SK-N-SH treated with all-trans-retinoic acid at 6 μM for 48 hours (cell line): ENCODE data around the gene ECHS1.

Source experiments
- ATAC-seq: fragments of 200-7000 bp; cut with Tn5 transposase; 3 replicates; pipeline ENCODE4 v1.9.1; 2020; ENCODE audit warnings: mild to moderate bottlenecking, moderate library complexity
- ARNTL ChIP-seq: fragments of 450-650 bp; formaldehyde crosslinking; IDR thresholded peaks from 2 replicates; pipeline ENCODE4 v1.5.0; 2020; ENCODE audit warnings: low read depth, mild to moderate bottlenecking, moderate library complexity, borderline replicate concordance
- BACH2 ChIP-seq: fragments of 250-450 bp; sonication (Bioruptor Pico); IDR thresholded peaks from 2 replicates; pipeline ENCODE4 v1.9.0; 2021; ENCODE audit warnings: mild to moderate bottlenecking, borderline replicate concordance
- CREB5 ChIP-seq: fragments of 250-450 bp; sonication (Bioruptor Pico); IDR thresholded peaks from 2 replicates; pipeline ENCODE4 v1.5.1; 2020; ENCODE audit warnings: low read depth, mild to moderate bottlenecking, moderate library complexity
- CSDC2 ChIP-seq: fragments of 250-450 bp; sonication (Bioruptor Pico); IDR thresholded peaks from 2 replicates; pipeline ENCODE4 v1.5.0; 2020; ENCODE audit warnings: mild to moderate bottlenecking, moderate library complexity
- CSRNP3 ChIP-seq: fragments of 250-450 bp; sonication (Bioruptor Pico); IDR thresholded peaks from 2 replicates; pipeline ENCODE4 v1.5.1; 2021; ENCODE audit warnings: mild to moderate bottlenecking, moderate library complexity
- ESRRG ChIP-seq: fragments of 250-450 bp; sonication (Bioruptor Pico); IDR thresholded peaks from 2 replicates; pipeline ENCODE4 v1.6.1; 2021; ENCODE audit warnings: mild to moderate bottlenecking
- GLIS3 ChIP-seq: fragments of 250-450 bp; sonication (Bioruptor Pico); IDR thresholded peaks from 2 replicates; pipeline ENCODE4 v1.5.0; 2020; ENCODE audit warnings: mild to moderate bottlenecking, moderate library complexity
- ISL1 ChIP-seq: fragments of 250-450 bp; sonication (Bioruptor Pico); IDR thresholded peaks from 2 replicates; pipeline ENCODE4 v2.1.2; 2022; ENCODE audit warnings: mild to moderate bottlenecking, moderate library complexity
- OSR1 ChIP-seq: fragments of 250-450 bp; sonication (Bioruptor Pico); IDR thresholded peaks from 2 replicates; pipeline ENCODE4 v1.8.0; 2022; ENCODE audit warnings: moderate library complexity, mild to moderate bottlenecking, inconsistent platforms
- PATZ1 ChIP-seq: fragments of 250-450 bp; sonication (Bioruptor Pico); IDR thresholded peaks from 2 replicates; pipeline ENCODE4 v1.8.0; 2020; ENCODE audit warnings: mild to moderate bottlenecking, moderate library complexity, borderline replicate concordance
- POU6F1 ChIP-seq: fragments of 250-450 bp; sonication (Bioruptor Pico); IDR thresholded peaks from 2 replicates; pipeline ENCODE4 v1.8.0; 2021; ENCODE audit warnings: low read depth, mild to moderate bottlenecking, moderate library complexity, borderline replicate concordance
- RARB ChIP-seq: fragments of 250-450 bp; sonication (Bioruptor Pico); IDR thresholded peaks from 2 replicates; pipeline ENCODE4 v1.8.0; 2021; ENCODE audit warnings: mild to moderate bottlenecking, moderate library complexity
- SNAI2 ChIP-seq: fragments of 250-450 bp; sonication (Bioruptor Pico); IDR thresholded peaks from 2 replicates; pipeline ENCODE4 v1.5.0; 2020; ENCODE audit warnings: mild to moderate bottlenecking, moderate library complexity
- TCF4 ChIP-seq: fragments of 250-450 bp; sonication (Bioruptor Pico); IDR thresholded peaks from 2 replicates; pipeline ENCODE4 v1.8.0; 2021; ENCODE audit warnings: mild to moderate bottlenecking, moderate library complexity, borderline replicate concordance
- TOX ChIP-seq: fragments of 250-450 bp; sonication (Bioruptor Pico); IDR thresholded peaks from 2 replicates; pipeline ENCODE4 v1.8.0; 2021; ENCODE audit warnings: mild to moderate bottlenecking, moderate library complexity, borderline replicate concordance
- TSHZ2 ChIP-seq: fragments of 250-450 bp; sonication (Bioruptor Pico); IDR thresholded peaks from 2 replicates; pipeline ENCODE4 v1.5.0; 2020; ENCODE audit warnings: mild to moderate bottlenecking, moderate library complexity
- ZFP3 ChIP-seq: fragments of 250-450 bp; sonication (Bioruptor Pico); IDR thresholded peaks from 2 replicates; pipeline ENCODE4 v1.5.0; 2020; ENCODE audit warnings: mild to moderate bottlenecking, moderate library complexity
- ZFP30 ChIP-seq: fragments of 450-650 bp; formaldehyde crosslinking; IDR thresholded peaks from 2 replicates; pipeline ENCODE4 v1.5.0; 2022; ENCODE audit warnings: mild to moderate bottlenecking, moderate library complexity
- ZNF70 ChIP-seq: fragments of 450-650 bp; formaldehyde crosslinking; IDR thresholded peaks from 2 replicates; pipeline ENCODE4 v1.5.0; 2020; ENCODE audit warnings: mild to moderate bottlenecking, moderate library complexity
- ZNF8 ChIP-seq: fragments of 450-650 bp; formaldehyde crosslinking; IDR thresholded peaks from 2 replicates; pipeline ENCODE4 v1.5.0; 2020; ENCODE audit warnings: mild to moderate bottlenecking, moderate library complexity

The ECHS1 gene

GRCh38 chr10:133349160-133349568 lies 24.0 kb downstream of the ECHS1 start (continued):
- TF ChIP-seq PATZ1 (no peak), CSRNP3 (CRISPR knock-in tag) (no peak), BACH2 (CRISPR knock-in tag) (no peak)

- no peak for ATAC-seq
- no peak for TF ChIP-seq GLIS3 (CRISPR knock-in tag)
- no peak for TF ChIP-seq TCF4
- TF ChIP-seq PATZ1: no peak
- no peak for TF ChIP-seq ISL1 (CRISPR knock-in tag)
- TF ChIP-seq CREB5 (CRISPR knock-in tag): no peak
- no peak for TF ChIP-seq ARNTL (CRISPR knock-in tag)
- TF ChIP-seq SNAI2: no peak
- TF ChIP-seq ZNF70: no peak
- no peak for TF ChIP-seq TOX (CRISPR knock-in tag)
- no peak for TF ChIP-seq ESRRG (CRISPR knock-in tag)
- no peak for TF ChIP-seq POU6F1 (CRISPR knock-in tag)
- no peak for TF ChIP-seq RARB (CRISPR knock-in tag)
- TF ChIP-seq ZNF8 (CRISPR knock-in tag): no peak
- TF ChIP-seq ZFP3 (CRISPR knock-in tag): no peak
Observed at GRCh38 chr10:133347710-133348517, 25.2 kb downstream of the ECHS1 start.

- ATAC-seq: no peak
- no peak for TF ChIP-seq GLIS3 (CRISPR knock-in tag)
- no peak for TF ChIP-seq POU6F1 (CRISPR knock-in tag)
- TF ChIP-seq ARNTL (CRISPR knock-in tag): no peak
- TF ChIP-seq OSR1 (CRISPR knock-in tag): no peak
- no peak for TF ChIP-seq BACH2 (CRISPR knock-in tag)
- no peak for TF ChIP-seq ZFP30 (CRISPR knock-in tag)
- TF ChIP-seq ISL1 (CRISPR knock-in tag): no peak
- TF ChIP-seq RARB (CRISPR knock-in tag): no peak
- no peak for TF ChIP-seq TSHZ2 (CRISPR knock-in tag)
- TF ChIP-seq TOX (CRISPR knock-in tag): no peak
- TF ChIP-seq CREB5 (CRISPR knock-in tag): no peak
- TF ChIP-seq ZNF70: no peak
- no peak for TF ChIP-seq SNAI2
- no peak for TF ChIP-seq CSDC2 (CRISPR knock-in tag)
- no peak for TF ChIP-seq PATZ1
Observed at GRCh38 chr10:133346413-133346812, 26.7 kb downstream of the ECHS1 start.
